Liver (tissue), 3 donors: ENCODE data around the gene RPS6KA5.

Experiments
- FOXA1 ChIP-seq: IDR thresholded peaks from 2 replicates; pipeline ENCODE4 v1.6.1; 2016; ENCODE audit warnings: antibody characterized with exemption
- HNF4A ChIP-seq, 2 donors: conservative IDR thresholded peaks; 2 replicates each; pipeline ENCODE4 v1.6.1; 2016; ENCODE audit warnings: antibody characterized with exemption in 2 of 2, mild to moderate bottlenecking in 2 of 2
- RAD21 ChIP-seq, 2 donors: IDR thresholded peaks; 2 replicates each; pipeline ENCODE4 v1.6.1; 2016; ENCODE audit warnings: antibody characterized with exemption in 2 of 2, mild to moderate bottlenecking in 2 of 2
- TAF1 ChIP-seq: conservative IDR thresholded peaks from 2 replicates; pipeline ENCODE4 v1.6.1; 2016; ENCODE audit warnings: antibody characterized with exemption, mild to moderate bottlenecking
- TF ChIP-seq, protein P1 (sequence below): fragments of 150-350 bp; IDR thresholded peaks from 2 replicates; pipeline ENCODE4 v1.5.1; 2017; ENCODE audit warnings: improper control_type of control experiment, low read depth, low read length; ENCODE audit not compliant: missing input control
- TF ChIP-seq, protein P2 (sequence below): IDR thresholded peaks from 2 replicates; pipeline ENCODE4 v1.6.1; 2016; ENCODE audit warnings: antibody characterized with exemption, mild to moderate bottlenecking
- TF ChIP-seq, protein P3 (sequence below): IDR thresholded peaks from 2 replicates; pipeline ENCODE4 v1.6.1; 2016; ENCODE audit warnings: antibody characterized with exemption
- donor health status: healthy.
- donor health status: healthy.

DNA sequence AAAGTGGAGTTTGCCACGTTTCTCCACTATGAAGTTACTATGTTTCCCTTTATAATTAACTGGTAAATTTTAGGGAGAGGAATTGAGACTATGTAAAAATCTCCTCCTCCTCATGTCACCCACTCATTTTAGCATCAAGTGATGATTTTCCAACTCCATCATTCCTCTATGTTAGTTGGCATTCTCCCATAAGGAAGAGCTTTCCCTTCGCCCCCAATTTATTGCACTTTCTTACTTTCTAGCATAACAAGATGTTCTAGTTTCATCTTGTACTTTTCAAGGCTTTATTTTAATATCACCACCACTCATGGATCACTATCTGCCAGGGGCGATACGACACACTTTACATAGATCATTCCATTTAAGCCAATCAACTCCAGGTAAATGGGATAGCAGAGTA, 97.1 kb downstream of the RPS6KA5 start:
- TF ChIP-seq RAD21 (IDR thresholded peaks at IDR 0.05) (no peak), TAF1 (no peak), FOXA1 (no peak), HNF4A (conservative IDR thresholded peaks at IDR 0.05) (no peak)
- TF ChIP-seq, protein P1, sequence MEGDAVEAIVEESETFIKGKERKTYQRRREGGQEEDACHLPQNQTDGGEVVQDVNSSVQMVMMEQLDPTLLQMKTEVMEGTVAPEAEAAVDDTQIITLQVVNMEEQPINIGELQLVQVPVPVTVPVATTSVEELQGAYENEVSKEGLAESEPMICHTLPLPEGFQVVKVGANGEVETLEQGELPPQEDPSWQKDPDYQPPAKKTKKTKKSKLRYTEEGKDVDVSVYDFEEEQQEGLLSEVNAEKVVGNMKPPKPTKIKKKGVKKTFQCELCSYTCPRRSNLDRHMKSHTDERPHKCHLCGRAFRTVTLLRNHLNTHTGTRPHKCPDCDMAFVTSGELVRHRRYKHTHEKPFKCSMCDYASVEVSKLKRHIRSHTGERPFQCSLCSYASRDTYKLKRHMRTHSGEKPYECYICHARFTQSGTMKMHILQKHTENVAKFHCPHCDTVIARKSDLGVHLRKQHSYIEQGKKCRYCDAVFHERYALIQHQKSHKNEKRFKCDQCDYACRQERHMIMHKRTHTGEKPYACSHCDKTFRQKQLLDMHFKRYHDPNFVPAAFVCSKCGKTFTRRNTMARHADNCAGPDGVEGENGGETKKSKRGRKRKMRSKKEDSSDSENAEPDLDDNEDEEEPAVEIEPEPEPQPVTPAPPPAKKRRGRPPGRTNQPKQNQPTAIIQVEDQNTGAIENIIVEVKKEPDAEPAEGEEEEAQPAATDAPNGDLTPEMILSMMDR, result no peak
- TF ChIP-seq, protein P2, sequence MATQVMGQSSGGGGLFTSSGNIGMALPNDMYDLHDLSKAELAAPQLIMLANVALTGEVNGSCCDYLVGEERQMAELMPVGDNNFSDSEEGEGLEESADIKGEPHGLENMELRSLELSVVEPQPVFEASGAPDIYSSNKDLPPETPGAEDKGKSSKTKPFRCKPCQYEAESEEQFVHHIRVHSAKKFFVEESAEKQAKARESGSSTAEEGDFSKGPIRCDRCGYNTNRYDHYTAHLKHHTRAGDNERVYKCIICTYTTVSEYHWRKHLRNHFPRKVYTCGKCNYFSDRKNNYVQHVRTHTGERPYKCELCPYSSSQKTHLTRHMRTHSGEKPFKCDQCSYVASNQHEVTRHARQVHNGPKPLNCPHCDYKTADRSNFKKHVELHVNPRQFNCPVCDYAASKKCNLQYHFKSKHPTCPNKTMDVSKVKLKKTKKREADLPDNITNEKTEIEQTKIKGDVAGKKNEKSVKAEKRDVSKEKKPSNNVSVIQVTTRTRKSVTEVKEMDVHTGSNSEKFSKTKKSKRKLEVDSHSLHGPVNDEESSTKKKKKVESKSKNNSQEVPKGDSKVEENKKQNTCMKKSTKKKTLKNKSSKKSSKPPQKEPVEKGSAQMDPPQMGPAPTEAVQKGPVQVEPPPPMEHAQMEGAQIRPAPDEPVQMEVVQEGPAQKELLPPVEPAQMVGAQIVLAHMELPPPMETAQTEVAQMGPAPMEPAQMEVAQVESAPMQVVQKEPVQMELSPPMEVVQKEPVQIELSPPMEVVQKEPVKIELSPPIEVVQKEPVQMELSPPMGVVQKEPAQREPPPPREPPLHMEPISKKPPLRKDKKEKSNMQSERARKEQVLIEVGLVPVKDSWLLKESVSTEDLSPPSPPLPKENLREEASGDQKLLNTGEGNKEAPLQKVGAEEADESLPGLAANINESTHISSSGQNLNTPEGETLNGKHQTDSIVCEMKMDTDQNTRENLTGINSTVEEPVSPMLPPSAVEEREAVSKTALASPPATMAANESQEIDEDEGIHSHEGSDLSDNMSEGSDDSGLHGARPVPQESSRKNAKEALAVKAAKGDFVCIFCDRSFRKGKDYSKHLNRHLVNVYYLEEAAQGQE, result no peak
- TF ChIP-seq, protein P3, sequence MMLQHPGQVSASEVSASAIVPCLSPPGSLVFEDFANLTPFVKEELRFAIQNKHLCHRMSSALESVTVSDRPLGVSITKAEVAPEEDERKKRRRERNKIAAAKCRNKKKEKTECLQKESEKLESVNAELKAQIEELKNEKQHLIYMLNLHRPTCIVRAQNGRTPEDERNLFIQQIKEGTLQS, result no peak
